Transverse colon (tissue), 4 donors: ENCODE results near the gene IDI1. TPM values are rescaled to one million over a fixed set of nuclear protein-coding genes. Genes with fewer than 3 reads are reported as not detected.
A peak's percentile ranks its signal among the peaks of the same experiment; 100 is the strongest.

Experiments
- DNase-seq: peaks from one replicate; pipeline ENCODE4 v3.0.0-alpha.2; 2019
- H3K27ac ChIP-seq, 4 donors: fragments of 200-600 bp; sonication (generic); 2 replicates each; pipeline ENCODE4 v1.5.1; 2016 to 2018; ENCODE audit warnings: inconsistent platforms in 4 of 4
- H3K27me3 ChIP-seq: fragments of 200-600 bp; sonication (generic); 2 replicates; pipeline ENCODE4 v1.5.1; 2017; ENCODE audit warnings: inconsistent platforms
- H3K36me3 ChIP-seq, 4 donors: fragments of 200-600 bp; sonication (generic); 2 replicates each; pipeline ENCODE4 v1.5.1; 2017 to 2019; ENCODE audit warnings: inconsistent platforms in 4 of 4
- H3K4me1 ChIP-seq, 4 donors: fragments of 200-600 bp; sonication (generic); 2 replicates each; pipeline ENCODE4 v1.5.1; 2017 to 2020; ENCODE audit warnings: inconsistent platforms in 4 of 4
- H3K4me3 ChIP-seq, 4 donors: fragments of 200-600 bp; sonication (generic); 1 replicate in 1 of 4; 2 replicates in 3 of 4; pipeline versions ENCODE4 v1.5.1 to v1.6.1; 2017 to 2019; ENCODE audit warnings: inconsistent platforms in 4 of 4
- H3K9me3 ChIP-seq, 2 donors: fragments of 200-600 bp; sonication (generic); 2 replicates each; pipeline ENCODE4 v1.5.1; 2017 to 2019; ENCODE audit warnings: inconsistent platforms in 2 of 2
- CTCF ChIP-seq, 5 experiments: fragments of 200-600 bp in 3 of 5; fragments of 450-650 bp in 2 of 5; sonication (generic) in 3 of 5; IDR thresholded peaks; 1 replicate in 2 of 5; 2 replicates in 3 of 5; pipeline ENCODE4 v1.5.1; 2016 to 2017; ENCODE audit warnings: antibody characterized with exemption in 5 of 5, inconsistent platforms in 3 of 5, mild to moderate bottlenecking in 2 of 5, moderate library complexity in 1 of 5
- EP300 ChIP-seq: sonication (generic); formaldehyde crosslinking; IDR thresholded peaks from one replicate; pipeline ENCODE4 v1.6.1; 2017; ENCODE audit warnings: antibody characterized with exemption, low read depth
- POLR2A ChIP-seq: fragments of 450-650 bp; IDR thresholded peaks from one replicate; pipeline ENCODE4 v1.6.1; 2016; ENCODE audit warnings: antibody characterized with exemption, mild to moderate bottlenecking, moderate library complexity
- POLR2AphosphoS5 ChIP-seq, 3 donors: sonication (generic); formaldehyde crosslinking; IDR thresholded peaks; one replicate each; pipeline ENCODE4 v1.6.1; 2016; ENCODE audit warnings: antibody characterized with exemption in 3 of 3
- WGBS, 2 donors: methylation state at CpG; one replicate each; pipeline ENCODE4 v1.1.5; 2018; ENCODE audit warnings: low coverage in 1 of 2; 5-methylcytosine and 5-hydroxymethylcytosine counted together
- in situ Hi-C, 4 donors: fragments of 200-750 bp; cut with MboI; loops; one replicate each; pipeline versions ENCODE4 v1.15.0 to v1.15.1; 2017; ENCODE audit warnings: low sequenced_read_pairs in 3 of 4, low pct_ligation_motif_present in 1 of 4, low pct_unique_long_range_greater_than_20kb in 1 of 4
- intact Hi-C: fragments of 100-400 bp; cut with DNase I; formaldehyde crosslinking; loops from one replicate; pipeline ENCODE4 v1.15.1; 2023; ENCODE audit warnings: low total_unique reads
- total RNA-seq, 4 donors: library from RNA; depleted of rRNA; stranded (reverse); fragments of >200 nt; gene quantifications; one replicate each; pipeline ENCODE4 v1.1.0, GENCODE V29; 2016

The IDI1 gene
- total RNA-seq, 4 donors from 2014 or later, result 31.1 to 81.5 (median 57.1) TPM

GRCh38 chr10:1045415-1045814, 3.5 kb downstream of the IDI1 start:
- Histone ChIP-seq H3K4me1 (peaks cover 5 to 26% (median 16%) of the 10 kb centered on the region in 4 donors), H3K36me3 (peaks cover 0 to 33% (median 13%) of the 10 kb centered on the region in 4 donors), H3K4me3 (no peak overlapping the region), H3K27ac (peak overlapping the region in 3 of 4 donors; percentile 49 to 78 (median 56)), H3K27me3 (no peaks in the 10 kb centered on the region), H3K9me3 (no peaks in the 10 kb centered on the region)
- 84 to 92% methylated on average over 5 to 6 of the region's 6 CpGs for WGBS, 2 donors
- intact Hi-C loops (no loop called here), in situ Hi-C loops (loop anchor here in 1 of 4 donors (10.0 kb wide), 1 partner anchor 61 kb away; the partner anchor contains the start of gene GTPBP4)
- TF ChIP-seq POLR2AphosphoS5 (IDR thresholded peaks at IDR 0.05), result no peak
- no peak for TF ChIP-seq EP300
- no peak for TF ChIP-seq POLR2A
- no peak for TF ChIP-seq CTCF (IDR thresholded peaks at IDR 0.05)
- no peak for DNase-seq

- H3K4me1 ChIP-seq, result peaks cover under 1 to 22% (median 11%) of the 10 kb centered on the region in 4 donors
- TF ChIP-seq POLR2A (no peak), POLR2AphosphoS5 (IDR thresholded peaks at IDR 0.05) (no peak), CTCF (IDR thresholded peaks at IDR 0.05) (no peak), EP300 (no peak)
- no peaks in the 10 kb centered on the region for H3K9me3 ChIP-seq
- H3K36me3 ChIP-seq, result peaks cover 0 to 36% (median 15%) of the 10 kb centered on the region in 4 donors
- intact Hi-C loops, result no loop called here
- no peaks in the 10 kb centered on the region for H3K27me3 ChIP-seq
- H3K4me3 ChIP-seq, result no peak overlapping the region
- DNase-seq, result no peak
- peak overlapping the region in 3 of 4 donors; percentile 49 to 78 (median 56) for H3K27ac ChIP-seq
- in situ Hi-C loops, result loop anchor here in 1 of 4 donors (10.0 kb wide), 1 partner anchor 60 kb away; the partner anchor contains the start of gene GTPBP4
- WGBS, 2 donors, result 78 to 81% methylated on average over 4 of the region's 4 CpGs
These were observed 4.0 kb downstream of the IDI1 start for GRCh38 chr10:1044964-1045363.

- H3K27ac ChIP-seq, result peak overlapping the region; percentile 49 to 78 (median 60)
- H3K4me3 ChIP-seq, result no peak overlapping the region
- intact Hi-C loops (no loop called here), in situ Hi-C loops (loop anchor here in 1 of 4 donors (10.0 kb wide), 1 partner anchor 59 kb away; the partner anchor contains the start of gene GTPBP4)
- no peaks in the 10 kb centered on the region for H3K27me3 ChIP-seq
- DNase-seq, result no peak
- H3K36me3 ChIP-seq, result peaks cover 0 to 36% (median 16%) of the 10 kb centered on the region in 4 donors
- no peaks in the 10 kb centered on the region for H3K9me3 ChIP-seq
- peaks cover 0 to 18% (median 9%) of the 10 kb centered on the region in 4 donors for H3K4me1 ChIP-seq
- TF ChIP-seq EP300, result no peak
- no peak for TF ChIP-seq POLR2AphosphoS5 (IDR thresholded peaks at IDR 0.05)
- TF ChIP-seq CTCF (IDR thresholded peaks at IDR 0.05), result no peak
- no peak for TF ChIP-seq POLR2A
- 66 to 71% methylated on average over 2 to 4 of the region's 4 CpGs for WGBS, 2 donors
These were observed 4.8 kb downstream of the IDI1 start for GRCh38 chr10:1044146-1044545.

GRCh38 chr10:1043532-1043995, 5.4 kb downstream of the IDI1 start:
- Histone ChIP-seq H3K27ac (peak overlapping the region; percentile 49 to 78 (median 60)), H3K9me3 (no peaks in the 10 kb centered on the region), H3K4me1 (peaks cover 0 to 18% (median 9%) of the 10 kb centered on the region in 4 donors), H3K4me3 (peak overlapping the region in 1 of 4 donors; percentile 18), H3K36me3 (peaks cover 0 to 36% (median 16%) of the 10 kb centered on the region in 4 donors), H3K27me3 (no peaks in the 10 kb centered on the region)
- DNase-seq, result peak; percentile 44
- intact Hi-C loops, result no loop called here
- in situ Hi-C loops, result loop anchor here in 1 of 4 donors (10.0 kb wide), 1 partner anchor 59 kb away; the partner anchor contains the start of gene GTPBP4
- TF ChIP-seq POLR2A, result peak; percentile 61
- no peak for TF ChIP-seq CTCF (IDR thresholded peaks at IDR 0.05)
- TF ChIP-seq EP300, result no peak
- peak; percentile 35 to 54 (median 38) for TF ChIP-seq POLR2AphosphoS5 (IDR thresholded peaks at IDR 0.05)
- 54 to 64% methylated on average over 9 to 12 of the region's 12 CpGs for WGBS, 2 donors
